ENCODE data around the gene APMAP. TPM values are rescaled to one million over a fixed set of nuclear protein-coding genes. Genes with fewer than 3 reads are reported as not detected.
A peak's percentile ranks its signal among the peaks of the same experiment; 100 is the strongest.

Gene APMAP
- total RNA-seq, 1 donor from 2014 or later = 68.8 TPM

DNA sequence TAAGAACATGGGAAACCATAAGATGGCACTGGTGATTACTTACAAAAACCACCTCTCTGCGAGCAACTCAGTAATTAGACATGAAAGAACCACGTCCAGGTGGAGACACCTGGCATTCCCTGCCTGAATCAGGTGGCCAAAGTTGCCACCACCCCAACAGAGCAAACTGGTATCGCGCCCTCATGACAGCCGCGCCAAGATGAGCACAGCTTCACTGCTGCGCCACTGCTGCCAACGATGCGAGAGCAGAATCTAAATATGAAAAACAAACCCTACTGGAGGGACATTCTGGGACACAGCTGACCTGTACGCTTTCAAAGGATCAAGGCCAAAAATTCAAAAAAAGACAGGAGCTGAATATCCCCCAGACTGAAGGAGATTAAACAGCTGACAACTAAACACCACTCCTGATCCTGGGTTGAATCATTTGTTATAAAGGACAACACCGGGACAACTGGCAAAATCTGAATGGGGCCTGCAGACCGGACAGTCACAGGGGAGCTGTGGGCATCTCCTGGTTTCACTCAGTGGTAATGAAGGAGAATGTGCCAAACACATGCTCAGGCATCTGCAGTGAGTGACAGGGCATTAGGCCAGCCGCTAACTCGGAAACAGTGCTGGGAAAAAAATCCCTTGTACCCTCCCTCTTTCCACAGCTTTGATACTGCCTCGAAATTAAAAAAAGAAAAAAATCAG is 26.1 kb downstream of the APMAP start:
- DNase-seq (ENCODE audit: low spot score) = peak; percentile 6

DNA sequence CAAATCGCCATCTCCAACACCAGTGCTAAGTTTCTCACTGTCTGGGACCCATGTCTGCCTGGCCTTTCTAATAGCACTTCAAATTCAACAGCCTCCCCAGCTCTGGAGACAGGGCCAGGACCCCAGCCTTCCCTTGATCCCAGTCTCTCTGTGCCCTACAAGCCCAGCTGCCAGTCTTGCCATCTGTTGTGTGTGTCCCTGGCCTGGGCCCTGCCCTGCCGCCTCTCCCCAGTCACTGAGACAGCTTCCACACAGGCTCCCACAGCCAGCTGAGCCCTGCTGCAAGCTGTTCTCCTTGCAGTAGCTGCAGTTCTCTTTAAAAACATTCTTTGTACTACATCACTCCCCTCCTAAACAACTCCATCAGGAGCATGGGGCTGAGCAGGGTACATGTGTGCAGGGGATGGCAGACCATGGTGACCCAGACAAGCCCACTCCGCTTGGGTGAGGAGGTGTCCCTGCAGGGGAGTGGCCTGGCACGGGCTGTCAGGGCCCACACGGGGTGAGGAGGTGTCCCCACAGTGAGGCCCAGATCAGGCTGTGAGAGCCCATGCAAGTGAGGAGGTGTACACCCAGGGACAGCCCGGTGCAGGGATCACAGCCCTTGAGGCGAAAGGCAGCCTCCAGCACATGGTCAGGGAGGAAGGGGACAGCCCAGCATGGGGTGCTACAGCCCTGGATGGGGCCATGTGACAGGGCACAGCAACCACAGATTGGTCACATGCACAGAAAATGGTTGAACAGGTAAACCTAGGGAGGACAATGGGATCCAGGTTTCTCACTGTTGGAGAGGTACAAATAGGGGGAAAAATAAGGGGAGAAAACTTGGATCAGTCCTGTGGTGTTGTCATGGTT is 27.3 kb downstream of the APMAP start:
- DNase-seq (ENCODE audit: low spot score) = peak; percentile 6

DNA sequence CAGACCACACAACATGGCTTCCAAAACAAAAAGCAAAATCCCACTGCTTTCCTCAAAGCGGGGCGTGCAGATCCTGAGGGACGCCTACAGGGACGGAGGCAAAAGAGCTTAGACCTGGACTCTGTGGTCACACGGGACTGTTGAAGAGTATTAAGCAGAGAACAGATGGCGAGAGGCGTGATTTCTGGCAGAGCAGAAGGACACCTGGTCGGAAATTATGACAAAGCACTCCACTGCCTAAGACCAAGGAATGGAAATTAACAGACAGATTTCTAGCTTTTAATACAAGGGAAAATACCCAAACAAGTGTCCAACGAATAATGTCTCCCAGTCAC is 28.1 kb downstream of the APMAP start:
- DNase-seq (ENCODE audit: low spot score) = peak; percentile 7

DNA sequence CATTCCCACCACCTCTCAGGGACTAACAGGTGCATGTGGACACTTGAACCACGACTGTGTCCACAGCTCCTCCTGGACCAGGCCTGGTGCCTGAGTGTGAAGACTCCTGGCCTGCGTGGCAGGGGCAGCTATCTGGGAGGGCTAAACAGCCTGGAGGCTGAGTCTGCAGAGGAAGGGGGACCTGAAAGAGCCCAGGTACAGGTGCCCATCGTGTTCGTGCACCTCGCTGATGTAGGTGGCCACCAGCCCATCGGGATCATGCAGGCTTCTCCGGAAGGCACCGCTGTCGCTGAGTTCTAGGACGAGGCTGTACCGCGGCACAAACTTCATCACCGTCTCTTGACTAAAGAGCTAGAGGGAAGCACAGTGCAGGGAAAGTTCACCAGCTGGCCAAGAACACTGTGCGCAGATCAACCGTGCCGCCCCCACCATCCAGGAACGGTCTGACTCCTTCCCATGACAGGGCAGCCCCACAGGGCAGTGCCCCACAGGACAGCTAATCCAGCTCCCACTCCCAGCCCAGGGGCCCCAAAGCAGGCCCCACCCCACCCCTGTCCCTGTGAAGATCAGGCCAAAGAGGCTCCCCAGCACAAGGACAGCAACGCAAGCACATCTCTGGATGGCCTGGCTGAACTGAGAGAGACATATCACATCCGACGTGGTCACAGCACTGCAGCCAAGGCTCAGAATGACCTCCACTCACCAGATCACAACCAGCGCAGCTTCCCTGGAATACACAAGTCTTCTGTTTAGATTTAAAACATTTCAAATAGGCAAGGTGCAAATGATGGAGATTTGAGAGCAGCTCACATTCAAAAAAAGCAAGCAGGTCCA is 28.7 kb downstream of the APMAP start:
- peak; percentile 4 for DNase-seq (ENCODE audit: low spot score)

DNA sequence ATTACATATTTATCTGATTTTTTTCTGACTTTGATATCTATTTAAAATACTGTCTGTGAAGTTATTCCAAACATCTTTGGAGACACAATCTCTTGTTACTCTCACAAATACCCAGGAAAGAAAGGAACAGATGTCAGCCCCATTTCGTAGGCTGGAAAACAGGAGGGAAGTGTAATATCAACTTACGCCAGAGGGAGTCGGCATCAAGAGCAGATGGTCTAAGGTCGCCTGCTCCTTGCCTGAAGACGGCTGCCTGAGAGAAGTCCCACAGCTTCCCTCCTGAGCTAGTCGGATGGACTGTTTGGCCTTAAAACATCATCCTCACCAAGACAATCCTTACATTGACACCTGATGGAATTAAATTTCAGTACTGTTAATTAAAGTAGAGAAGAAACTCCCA is 30.0 kb downstream of the APMAP start:
- peak; percentile 5 for DNase-seq (ENCODE audit: low spot score)

DNA sequence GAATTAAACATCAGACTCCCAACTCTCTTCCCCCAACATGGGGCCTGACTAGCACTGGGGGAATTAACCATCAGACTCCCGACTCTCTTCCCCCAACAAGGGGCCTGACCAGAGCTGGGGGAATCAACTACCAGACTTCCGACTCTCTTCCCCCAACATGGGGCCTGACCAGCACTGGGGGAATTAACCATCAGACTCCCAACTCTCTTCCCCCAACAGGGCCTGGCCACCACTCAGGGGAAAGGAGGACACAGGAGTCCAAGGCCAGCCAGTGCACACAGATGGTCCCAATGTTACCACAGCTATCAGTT is 30.4 kb downstream of the APMAP start:
- peak; percentile 5 for DNase-seq (ENCODE audit: low spot score)

DNA sequence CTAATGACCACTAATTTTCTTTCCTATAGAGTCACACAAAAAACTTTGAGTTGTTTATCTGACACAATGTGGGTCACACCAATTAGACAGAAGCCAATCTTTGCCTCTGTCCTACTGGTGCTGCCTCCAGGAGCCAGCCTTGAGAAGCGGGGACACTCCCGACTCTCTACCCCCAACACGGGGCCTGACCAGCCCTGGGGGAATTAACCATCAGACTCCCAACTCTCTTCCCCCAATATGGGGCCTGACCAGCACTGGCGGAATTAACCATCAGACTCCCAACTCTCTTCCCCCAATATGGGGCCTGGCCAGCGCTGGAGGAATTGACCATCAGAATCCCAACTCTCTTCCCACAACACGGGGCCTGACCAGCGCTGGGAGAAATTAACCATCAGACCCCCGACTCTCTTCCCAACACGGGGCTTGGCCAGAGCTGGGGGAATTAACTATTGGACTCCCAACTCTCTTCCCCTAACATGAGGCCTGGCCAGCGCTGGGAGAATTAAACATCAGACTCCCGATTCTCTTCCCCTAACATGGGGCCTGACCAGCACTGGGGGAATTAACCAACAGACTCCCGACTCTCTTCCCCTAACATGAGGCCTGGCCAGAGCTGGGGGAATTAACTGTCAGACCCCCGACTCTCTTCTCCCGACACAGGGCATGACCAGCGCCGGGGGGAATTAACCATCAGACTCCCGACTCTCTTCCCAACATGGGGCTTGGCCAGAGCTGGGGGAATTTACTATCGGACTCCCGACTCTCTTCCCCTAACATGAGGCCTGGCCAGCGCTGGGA is 31.0 kb downstream of the APMAP start:
- DNase-seq (ENCODE audit: low spot score) = no peak

DNA sequence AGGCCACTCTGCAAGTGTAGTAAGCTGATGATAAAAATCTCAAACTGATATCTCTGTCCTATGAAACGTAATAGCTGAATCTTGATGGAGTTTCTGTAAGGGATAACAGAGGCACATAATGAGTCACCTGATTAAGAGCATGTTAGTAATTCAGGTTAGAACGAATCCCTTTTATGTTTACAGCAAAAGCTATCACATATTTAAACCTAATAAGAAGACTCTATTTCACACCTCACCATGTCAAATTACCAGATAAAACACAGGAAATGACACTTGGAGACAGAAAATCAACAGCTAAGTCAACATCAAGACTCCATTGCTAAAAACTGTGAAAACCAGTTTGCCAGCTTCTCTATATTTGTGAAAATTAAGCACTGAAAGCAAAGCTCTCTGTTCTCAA is 31.7 kb downstream of the APMAP start:
- no peak for DNase-seq (ENCODE audit: low spot score)

DNA sequence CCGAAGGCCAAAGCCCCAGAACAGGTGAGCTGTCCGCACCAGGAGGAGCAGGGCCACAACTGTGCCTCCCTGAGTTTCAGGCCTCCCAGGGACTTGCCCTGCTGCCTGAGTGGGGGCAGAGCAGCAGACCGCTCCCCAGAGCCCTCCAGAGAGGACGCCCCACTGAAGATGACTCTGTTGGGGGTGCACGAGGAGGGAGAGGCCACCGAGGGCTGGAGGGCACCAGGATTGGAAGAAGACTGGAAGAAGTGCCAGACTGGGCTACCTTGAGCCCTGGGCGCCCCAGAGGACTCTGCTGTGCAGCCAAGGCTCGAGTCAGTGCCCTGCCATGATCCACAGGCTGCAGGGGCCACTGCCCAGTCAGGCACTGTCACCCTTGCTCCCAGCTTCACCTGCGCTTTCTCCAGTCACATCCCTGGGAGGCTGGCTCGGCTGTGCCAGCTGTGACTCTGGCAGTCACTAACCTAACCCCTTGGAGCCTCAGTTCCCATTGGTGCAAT is 32.2 kb downstream of the APMAP start:
- peak; percentile 8 for DNase-seq (ENCODE audit: low spot score)

DNA sequence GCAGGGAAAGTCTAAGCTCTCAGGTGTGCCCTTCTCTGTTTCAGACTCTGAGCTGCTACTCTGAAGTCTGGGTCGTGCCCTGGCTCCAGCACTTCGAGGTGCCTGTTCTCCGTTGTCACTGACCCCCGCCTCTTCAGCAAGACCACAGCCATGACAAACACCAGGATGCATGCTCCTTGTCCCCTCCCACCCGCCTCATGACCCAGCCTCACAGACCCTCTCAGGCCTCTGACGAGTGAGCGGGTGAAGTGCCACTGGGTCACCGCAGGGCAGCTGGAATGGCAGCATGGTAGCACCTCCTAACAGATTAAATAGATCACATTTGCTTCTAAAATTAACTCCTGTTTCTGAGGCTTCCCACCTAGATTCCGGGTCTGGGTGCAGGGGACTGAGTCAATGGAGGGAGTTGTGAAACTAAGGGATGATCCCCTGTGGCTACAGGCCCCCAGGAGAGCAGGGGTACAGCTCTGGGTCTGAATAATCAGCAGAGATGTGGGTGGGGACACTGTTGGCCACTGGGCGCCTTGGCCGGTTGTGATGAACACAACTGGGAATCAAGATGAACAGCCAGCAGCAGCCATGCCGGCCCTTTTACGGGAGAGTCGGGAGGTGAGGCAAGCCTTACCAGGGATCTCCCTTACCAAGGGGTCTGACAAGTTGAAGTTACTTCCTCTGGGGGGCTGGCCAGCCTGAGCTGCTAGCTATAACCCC is 32.8 kb downstream of the APMAP start:
- peak; percentile 9 for DNase-seq (ENCODE audit: low spot score)

DNA sequence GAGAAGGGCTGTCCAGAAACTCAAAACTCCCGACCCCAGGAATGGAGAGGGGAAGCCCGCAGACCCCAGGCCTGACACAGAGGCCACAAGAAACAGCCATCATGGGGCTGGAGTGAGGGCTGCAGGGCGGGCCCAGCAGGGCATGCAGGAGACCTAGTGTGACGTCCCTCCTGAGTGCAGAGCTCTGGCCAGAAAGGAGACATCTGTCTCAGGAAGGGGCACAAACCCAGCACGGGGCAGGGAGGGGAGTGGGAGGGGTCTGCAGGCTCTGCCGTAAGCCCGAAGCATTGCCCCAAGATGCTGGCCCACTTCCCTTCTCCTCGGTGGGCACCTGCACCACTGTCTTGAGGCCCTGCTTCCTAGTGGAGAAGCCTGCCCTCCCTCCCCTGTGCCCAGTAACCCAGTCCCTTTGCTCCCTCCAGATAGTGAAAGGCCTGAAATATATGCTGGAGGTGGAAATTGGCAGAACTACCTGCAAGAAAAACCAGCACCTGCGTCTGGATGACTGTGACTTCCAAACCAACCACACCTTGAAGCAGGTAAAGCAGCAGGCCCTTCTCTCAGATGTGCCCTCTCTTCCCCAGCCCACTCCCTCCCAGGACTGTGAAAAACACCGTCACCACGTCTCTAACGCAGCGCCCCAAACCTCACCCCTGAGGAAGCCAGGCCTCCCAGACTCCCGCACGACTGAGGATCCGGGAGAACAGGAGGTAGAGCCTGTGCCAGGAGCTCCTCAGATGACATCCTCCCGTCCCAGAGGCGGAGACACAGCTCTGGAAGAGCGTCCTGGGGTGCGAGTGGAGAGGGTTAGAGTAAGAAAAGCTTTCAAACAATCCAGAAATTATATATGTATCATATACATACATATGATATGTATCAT is 33.8 kb downstream of the APMAP start:
- peak; percentile 8 for DNase-seq (ENCODE audit: low spot score)

DNA sequence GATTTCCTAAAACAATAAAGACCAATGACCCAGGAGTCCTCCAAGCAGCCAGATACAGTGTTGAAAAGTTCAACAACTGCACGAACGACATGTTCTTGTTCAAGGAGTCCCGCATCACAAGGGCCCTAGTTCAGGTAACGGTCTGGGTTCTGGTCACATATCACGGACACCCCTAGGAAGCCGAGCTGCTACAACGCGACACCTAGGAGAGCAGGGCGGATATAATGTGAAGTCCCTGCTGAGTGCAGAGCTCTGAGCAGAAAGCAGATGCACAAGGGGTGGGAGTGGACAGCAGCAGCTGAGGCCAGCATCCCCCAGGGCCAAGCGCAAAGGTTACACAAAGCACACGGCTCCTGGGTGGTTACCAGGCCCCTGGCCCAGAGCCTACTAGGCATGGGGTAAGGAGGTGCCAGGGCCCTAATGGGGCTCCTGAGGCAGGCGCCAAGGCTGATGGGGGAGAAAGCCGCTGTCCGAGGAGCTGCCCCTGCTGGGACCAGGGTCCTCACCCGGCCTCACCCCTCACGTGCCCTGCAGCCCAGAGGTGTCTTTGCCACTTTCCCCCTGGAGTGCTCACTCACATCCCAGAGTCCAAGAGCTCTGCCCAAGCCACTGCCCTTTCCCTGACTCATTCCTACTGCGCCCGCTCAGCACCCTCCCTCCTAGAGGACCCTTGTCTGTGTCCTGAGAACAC is 35.1 kb downstream of the APMAP start:
- DNase-seq (ENCODE audit: low spot score) = peak; percentile 9

DNA sequence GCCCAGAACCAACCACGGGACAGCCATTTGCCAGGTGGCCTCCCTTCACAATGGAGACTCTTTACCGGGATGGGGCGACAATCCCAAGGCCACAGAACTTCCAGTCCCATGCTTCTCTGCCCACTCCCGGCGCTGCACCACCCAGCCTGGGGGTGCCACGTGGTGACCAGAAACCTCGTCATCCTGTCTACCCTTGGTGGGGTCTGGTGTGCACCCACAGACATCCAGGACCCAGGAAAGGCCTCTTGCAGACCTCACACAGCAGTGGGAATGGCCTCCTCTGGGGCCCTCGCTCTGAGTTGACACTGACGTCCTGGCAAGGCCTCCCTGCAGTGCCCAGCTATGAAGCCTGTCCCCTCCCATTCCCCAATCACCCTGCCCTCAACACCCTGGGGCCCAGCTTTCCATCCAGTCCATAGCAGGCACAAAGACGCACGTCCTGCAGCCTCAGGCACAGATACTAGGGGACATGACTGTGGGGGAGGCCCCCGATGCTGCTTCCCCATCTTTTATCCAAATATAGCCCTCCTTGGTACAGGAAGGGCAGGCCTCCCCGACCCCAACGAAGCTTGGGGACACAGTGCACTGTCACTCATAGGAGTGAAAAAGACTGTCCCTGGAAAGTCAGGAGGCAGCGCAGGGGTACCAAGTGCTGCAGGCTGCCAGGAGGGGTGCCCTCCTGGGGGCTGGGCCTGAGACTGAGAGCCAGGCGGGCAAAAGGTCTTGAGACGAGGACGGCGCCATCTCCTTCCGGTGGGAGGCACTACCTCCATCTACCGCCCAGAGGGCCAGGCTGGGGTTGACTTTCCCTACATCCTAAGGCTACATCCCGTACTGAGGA is 36.3 kb downstream of the APMAP start:
- peak; percentile 9 for DNase-seq (ENCODE audit: low spot score)

DNA sequence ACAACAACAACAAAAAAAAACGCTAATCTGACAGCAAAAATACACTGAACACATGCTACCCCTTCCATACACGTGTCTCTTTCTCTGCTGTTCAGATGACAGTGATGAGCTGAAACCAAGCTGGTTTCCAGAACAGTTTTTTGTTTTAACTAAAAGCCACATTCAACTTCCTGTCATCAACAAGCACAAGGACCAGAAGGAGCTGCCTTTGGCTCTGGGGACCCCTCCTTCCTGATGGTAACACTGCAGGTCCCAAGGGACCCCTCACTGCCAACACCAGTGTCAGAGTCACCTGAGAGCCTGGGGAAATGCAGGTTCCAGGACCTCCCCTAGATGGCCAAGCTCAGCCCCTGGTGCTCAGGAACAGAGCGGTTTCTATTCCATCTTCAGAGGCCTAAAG is 37.5 kb downstream of the APMAP start:
- peak; percentile 9 for DNase-seq (ENCODE audit: low spot score)

DNA sequence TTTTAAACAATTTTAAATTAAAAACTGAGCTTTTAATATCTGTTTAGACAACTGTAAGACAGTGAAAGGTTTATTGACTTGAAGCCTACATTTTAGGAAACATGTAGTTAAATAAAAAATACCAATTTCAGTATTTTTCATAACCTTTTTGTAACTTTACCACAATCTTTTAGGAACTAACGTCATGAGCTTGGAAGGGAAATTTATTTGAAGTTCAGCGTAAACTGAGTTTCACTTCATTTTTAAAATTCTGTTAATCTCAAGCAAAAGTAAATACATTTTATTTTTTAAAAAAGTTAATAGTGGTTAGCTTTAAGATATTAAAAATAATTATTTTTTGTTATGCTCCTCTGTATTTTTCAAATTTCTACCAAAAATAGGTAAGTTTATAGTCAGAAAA is 38.0 kb downstream of the APMAP start:
- no peak for DNase-seq (ENCODE audit: low spot score)

DNA sequence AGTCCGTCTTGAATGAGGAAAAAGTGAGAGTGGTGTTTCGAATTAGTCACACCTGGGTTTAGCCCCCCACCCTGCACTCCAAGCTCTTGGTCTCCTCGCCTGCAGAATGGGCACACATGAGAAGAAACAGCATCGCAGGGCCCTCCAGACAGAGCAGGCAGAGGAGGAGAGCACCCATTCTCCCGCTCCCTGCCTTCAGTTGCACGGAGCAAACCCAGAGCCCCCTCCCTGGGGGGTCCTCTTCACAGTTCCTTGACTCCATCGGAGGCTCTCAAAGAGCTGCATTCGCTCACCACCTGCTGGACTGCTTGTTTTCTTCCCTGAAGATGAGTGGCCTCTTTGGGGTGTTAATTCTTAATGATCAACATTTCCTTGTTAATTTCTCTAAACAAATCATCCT is 38.4 kb downstream of the APMAP start:
- no peak for DNase-seq (ENCODE audit: low spot score)

DNA sequence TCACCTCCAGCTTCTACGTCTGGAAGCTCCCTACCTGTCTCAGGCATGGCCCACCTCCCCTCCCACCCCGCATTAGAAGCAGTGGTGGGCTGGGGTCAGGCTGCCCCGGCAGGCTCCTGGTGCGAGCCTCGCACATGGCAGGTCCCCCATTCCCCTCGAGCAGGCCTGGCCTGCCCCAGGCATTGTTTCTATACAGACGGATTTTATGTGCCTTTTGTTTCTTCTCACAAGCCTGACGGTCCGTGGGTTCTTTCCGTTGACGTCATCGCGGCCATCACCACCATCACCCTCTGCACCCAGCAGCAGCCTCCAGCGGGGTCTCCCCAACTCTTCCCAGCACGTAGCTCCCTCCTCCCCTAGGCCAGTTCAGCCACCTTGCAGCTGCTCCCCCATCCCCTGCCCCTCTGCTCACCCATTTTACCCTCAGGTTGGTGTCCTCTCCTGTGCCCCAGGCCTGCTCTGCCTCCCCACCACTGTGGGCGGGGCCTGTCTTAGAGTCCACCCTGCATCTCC is 38.9 kb downstream of the APMAP start:
- DNase-seq (ENCODE audit: low spot score) = peak; percentile 9

DNA sequence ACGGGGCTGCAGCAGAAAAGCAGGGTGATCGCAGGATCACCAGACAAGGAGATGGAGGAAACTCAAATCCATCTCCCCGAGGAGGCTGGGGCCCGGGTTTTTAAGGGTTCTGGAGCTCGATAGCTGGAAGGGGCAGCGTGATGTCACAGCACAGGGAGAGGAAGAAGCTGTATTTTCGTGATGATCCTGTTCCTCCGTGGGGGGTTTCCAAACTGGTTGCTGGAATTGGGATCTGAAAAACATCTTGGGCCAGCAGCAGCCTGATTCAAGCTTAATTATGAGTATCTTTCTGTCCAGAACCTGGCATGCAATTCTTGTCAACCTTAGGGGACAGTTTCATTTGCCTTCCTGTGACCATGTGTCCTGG is 39.4 kb downstream of the APMAP start:
- DNase-seq (ENCODE audit: low spot score) = no peak

All from mucosa of gallbladder (tissue), 1 donor.